H1 (cell line): ENCODE measurements around the gene LARGE2. TPM values are rescaled to one million over a fixed set of nuclear protein-coding genes. Genes with fewer than 3 reads are reported as not detected.
A peak's percentile ranks its signal among the peaks of the same experiment; 100 is the strongest.

ENCODE experiments used
- CTCF ChIA-PET: fragments of 300-600 bp; sonication (Branson Sonifier 250); formaldehyde crosslinking; loops from one replicate; lab custom pipeline; 2021; ENCODE audit not compliant: partially characterized antibody; lab: Charles Lee
- POLR2A ChIA-PET: fragments of 300-600 bp; sonication (Branson Sonifier 250); formaldehyde crosslinking; loops from one replicate; lab custom pipeline; 2021; ENCODE audit warnings: inconsistent platforms; ENCODE audit not compliant: partially characterized antibody; lab: Charles Lee
- DNase-seq, 2 experiments: peaks; one replicate each; pipeline versions ENCODE4 v3.0.0 to v3.0.0-alpha.2; 2010 to 2022; ENCODE audit warnings: low spot score in 2 of 2, low read depth in 1 of 2, mixed read lengths in 1 of 2
- FAIRE-seq: peaks from 2 replicates; lab custom pipeline; 2011; peaks lifted over from hg19 to GRCh38; lab: Jason Lieb, UNC
- H2AFZ ChIP-seq: 2 replicates; pipeline ENCODE4 v1.8.1; 2012; ENCODE audit warnings: low read length, inconsistent platforms
- H2AK5ac ChIP-seq: 2 replicates; pipeline ENCODE4 v1.6.1; 2013; ENCODE audit warnings: low read depth, low read length
- H2BK120ac ChIP-seq: replicated peaks from 2 replicates; pipeline ENCODE3; 2013; ENCODE audit warnings: low read depth, low read length, inconsistent platforms
- H2BK12ac ChIP-seq: 2 replicates; pipeline ENCODE4 v1.6.1; 2013; ENCODE audit warnings: low read depth, low read length
- H2BK15ac ChIP-seq: 2 replicates; pipeline ENCODE4 v1.6.1; 2013; ENCODE audit warnings: low read length
- H2BK20ac ChIP-seq: 2 replicates; pipeline ENCODE4 v1.6.1; 2013; ENCODE audit warnings: low read length
- H2BK5ac ChIP-seq: 2 replicates; pipeline ENCODE4 v1.6.1; 2013; ENCODE audit warnings: low read depth, low read length
- H3K14ac ChIP-seq: 2 replicates; pipeline ENCODE4 v1.6.1; 2013; ENCODE audit warnings: inconsistent platforms; ENCODE audit not compliant: insufficient read length
- H3K18ac ChIP-seq: 2 replicates; pipeline ENCODE4 v1.6.1; 2013; ENCODE audit warnings: low read length; ENCODE audit errors: extremely low read depth
- H3K23ac ChIP-seq: 2 replicates; pipeline ENCODE4 v1.6.1; 2013; ENCODE audit warnings: inconsistent platforms; ENCODE audit not compliant: insufficient read length
- H3K23me2 ChIP-seq: 2 replicates; pipeline ENCODE4 v1.6.1; 2013; ENCODE audit warnings: low read depth, low read length
- H3K27ac ChIP-seq: 2 replicates; pipeline ENCODE4 v1.6.1; 2011; ENCODE audit warnings: low read depth, low read length, inconsistent platforms
- H3K27me3 ChIP-seq, 4 experiments: replicated peaks in 1 of 4; 1 replicate in 1 of 4; 2 replicates in 3 of 4; pipeline versions ENCODE4 v1.6.1 to v1.8.1; 2011 to 2013; ENCODE audit warnings: low read length in 3 of 4, mild to moderate bottlenecking in 3 of 4, inconsistent platforms in 2 of 4, mixed read lengths in 2 of 4, moderate library complexity in 1 of 4; ENCODE audit not compliant: control insufficient read depth in 3 of 4, insufficient read depth in 3 of 4; ENCODE audit errors: extremely low read depth in 1 of 4
- H3K36me3 ChIP-seq, 4 experiments: 2 replicates each; pipeline versions ENCODE4 v1.6.1 to v1.8.1; 2011 to 2013; ENCODE audit warnings: mild to moderate bottlenecking in 4 of 4, low read length in 3 of 4, moderate library complexity in 2 of 4, control low read depth in 1 of 4, inconsistent platforms in 1 of 4; ENCODE audit not compliant: insufficient read depth in 4 of 4, control insufficient read depth in 2 of 4
- H3K4ac ChIP-seq: replicated peaks from 2 replicates; pipeline ENCODE3; 2013; ENCODE audit warnings: low read length, low read depth, mixed read lengths, inconsistent platforms; ENCODE audit not compliant: insufficient read length
- H3K4me1 ChIP-seq, 4 experiments: replicated peaks in 1 of 4; 1 replicate in 1 of 4; 2 replicates in 3 of 4; pipeline versions ENCODE4 v1.6.1 to v1.8.1; 2011 to 2013; ENCODE audit warnings: low read length in 3 of 4, inconsistent platforms in 2 of 4, mixed read lengths in 1 of 4; ENCODE audit not compliant: insufficient read depth in 4 of 4, control insufficient read depth in 3 of 4
- H3K4me2 ChIP-seq, 2 experiments: 2 replicates each; pipeline versions ENCODE4 v1.6.1 to v1.8.1; 2011 to 2013; ENCODE audit warnings: low read depth in 2 of 2, low read length in 2 of 2, control low read depth in 1 of 2, inconsistent platforms in 1 of 2, mild to moderate bottlenecking in 1 of 2; ENCODE audit not compliant: insufficient read depth in 1 of 2
- H3K4me3 ChIP-seq, 4 experiments: fragments of 200-600, 300-600 bp in 1 of 4; sonication (generic), shearing (Covaris generic), sonication (Bioruptor Twin) in 1 of 4; 2 replicates each; pipeline versions ENCODE4 v1.5.1 to v1.8.1; 2011 to 2016; ENCODE audit warnings: low read length in 4 of 4, low read depth in 3 of 4, control low read depth in 2 of 4, inconsistent platforms in 2 of 4, mild to moderate bottlenecking in 2 of 4, mixed read lengths in 1 of 4, moderate library complexity in 1 of 4; ENCODE audit not compliant: insufficient read depth in 2 of 4; ENCODE audit errors: extremely low read depth in 1 of 4
- H3K56ac ChIP-seq: replicated peaks from 2 replicates; pipeline ENCODE3; 2013; ENCODE audit warnings: low read depth, mild to moderate bottlenecking, mixed read lengths, low read length, inconsistent platforms; ENCODE audit not compliant: insufficient read length
- H3K79me1 ChIP-seq: 2 replicates; pipeline ENCODE4 v1.6.1; 2013; ENCODE audit warnings: low read depth, low read length, control low read depth
- H3K79me2 ChIP-seq, 2 experiments: 2 replicates each; pipeline versions ENCODE4 v1.6.1 to v1.8.1; 2012 to 2013; ENCODE audit warnings: low read length in 2 of 2, mild to moderate bottlenecking in 2 of 2, inconsistent platforms in 1 of 2; ENCODE audit not compliant: insufficient read depth in 2 of 2, control insufficient read depth in 1 of 2
- H3K9ac ChIP-seq, 4 experiments: replicated peaks in 1 of 4; 1 replicate in 1 of 4; 2 replicates in 3 of 4; pipeline versions ENCODE4 v1.6.1 to v1.8.1; 2011 to 2013; ENCODE audit warnings: low read depth in 3 of 4, low read length in 3 of 4, control low read depth in 2 of 4, mild to moderate bottlenecking in 2 of 4, moderate library complexity in 2 of 4, inconsistent platforms in 1 of 4; ENCODE audit errors: extremely low read depth in 1 of 4
- H3K9me3 ChIP-seq, 2 experiments: 2 replicates each; pipeline versions ENCODE4 v1.6.1 to v1.8.1; 2012 to 2013; ENCODE audit warnings: mild to moderate bottlenecking in 2 of 2, moderate library complexity in 2 of 2, control low read depth in 1 of 2, inconsistent platforms in 1 of 2, low read depth in 1 of 2, low read length in 1 of 2, mixed read lengths in 1 of 2; ENCODE audit not compliant: insufficient read depth in 2 of 2
- H4K20me1 ChIP-seq, 2 experiments: replicated peaks in 1 of 2; 2 replicates each; pipeline versions ENCODE3 to v1.8.1; 2011 to 2013; ENCODE audit warnings: inconsistent platforms in 2 of 2, low read length in 2 of 2, mild to moderate bottlenecking in 1 of 2; ENCODE audit not compliant: insufficient read depth in 2 of 2, control insufficient read depth in 1 of 2
- H4K5ac ChIP-seq: 2 replicates; pipeline ENCODE4 v1.6.1; 2013; ENCODE audit warnings: low read length, low read depth, mixed read lengths, inconsistent platforms; ENCODE audit not compliant: insufficient read length
- H4K8ac ChIP-seq: 2 replicates; pipeline ENCODE4 v1.8.0; 2013; ENCODE audit warnings: mild to moderate bottlenecking, moderate library complexity, low read length, inconsistent platforms; ENCODE audit not compliant: insufficient read depth; ENCODE audit errors: extremely low read depth
- H4K91ac ChIP-seq: replicated peaks from 2 replicates; pipeline ENCODE3; 2013; ENCODE audit warnings: low read length, mixed read lengths, inconsistent platforms; ENCODE audit not compliant: insufficient read length
- ATF2 ChIP-seq: IDR thresholded peaks from 2 replicates; pipeline ENCODE4 v1.6.1; 2012; ENCODE audit warnings: low read length, inconsistent platforms
- CREB1 ChIP-seq: IDR thresholded peaks from 2 replicates; pipeline ENCODE4 v1.6.1; 2012; ENCODE audit warnings: inconsistent platforms
- JUND ChIP-seq: IDR thresholded peaks from 2 replicates; pipeline ENCODE4 v1.6.1; 2011; ENCODE audit warnings: mild to moderate bottlenecking, improper control_type of control experiment, low read length
- RBBP5 ChIP-seq: IDR thresholded peaks from 2 replicates; pipeline ENCODE4 v1.7.1; 2012; ENCODE audit warnings: low read depth, mild to moderate bottlenecking, inconsistent platforms, low read length, moderate library complexity, borderline replicate concordance
- RFX5 ChIP-seq: IDR thresholded peaks from 2 replicates; pipeline ENCODE4 v1.6.1; 2011; ENCODE audit warnings: low read depth, low read length, improper control_type of control experiment, borderline replicate concordance
- SP2 ChIP-seq: IDR thresholded peaks from 2 replicates; pipeline ENCODE4 v1.6.1; 2012; ENCODE audit warnings: mild to moderate bottlenecking, low read length, inconsistent platforms
- TEAD4 ChIP-seq: IDR thresholded peaks from 2 replicates; pipeline ENCODE4 v1.6.1; 2012; ENCODE audit warnings: low read depth, low read length, inconsistent platforms, mixed read lengths
- YY1 ChIP-seq: IDR thresholded peaks from 2 replicates; pipeline ENCODE4 v1.6.1; 2011; ENCODE audit warnings: low read depth, mild to moderate bottlenecking, low read length
- WGBS, 2 experiments: shearing (Covaris generic) in 1 of 2; methylation state at CpG; one replicate each; pipeline versions ENCODE4 v1.1.6 to v1.1.7; 2013 to 2015; ENCODE audit warnings: low lambda C conversion rate in 2 of 2, mixed read lengths in 2 of 2, inconsistent platforms in 1 of 2, low coverage in 1 of 2, missing lambda C conversion rate in 1 of 2; ENCODE audit not compliant: insufficient replicate concordance in 2 of 2, insufficient coverage in 1 of 2, insufficient read length in 1 of 2; ENCODE audit errors: extremely low coverage in 1 of 2, missing lambda C conversion rate in 1 of 2; 5-methylcytosine and 5-hydroxymethylcytosine counted together
- polyA plus RNA-seq, 7 experiments: library from polyadenylated mRNA; depleted of rRNA in 3 of 7; stranded (reverse) in 5 of 7; unstranded in 2 of 7; fragments of >200 nt in 5 of 7; fragments of 200-250 nt in 2 of 7; gene quantifications; 1 replicate in 5 of 7; 2 replicates in 1 of 7; 4 replicates in 1 of 7; pipeline versions ENCODE4 v1.2.1 to v1.2.3, GENCODE V29; 2011 to 2013; ENCODE audit warnings: missing spikeins in 2 of 7, mixed read lengths in 2 of 7
- total RNA-seq: library from RNA; stranded (reverse); fragmentation: NEBNext Ultra II Directional; extraction: Animal tissue kit (Norgen Biotek cat#: 25700); gene quantifications from 2 replicates; pipeline ENCODE4 v1.2.1, GENCODE V29; 2021
- TF ChIP-seq, protein P1 (sequence below): IDR thresholded peaks from 2 replicates; pipeline ENCODE4 v1.6.1; 2011; ENCODE audit warnings: low read depth, mild to moderate bottlenecking, low read length; ENCODE audit not compliant: insufficient read depth

The LARGE2 gene
- total and polyA plus RNA-seq, 2 of the 8 experiments (the other 6 are each of a cell fraction or from before 2014, with no cell fraction given): 111 to 137 TPM

- Histone ChIP-seq H2BK5ac (no peak overlapping the region), H4K5ac (no peak overlapping the region), H3K9ac (peak overlapping the region; percentile 31 to 57 (median 47)), H3K9me3 (no peaks in the 10 kb centered on the region), H2AFZ (no peak overlapping the region), H4K20me1 (peaks cover 10 to 22% of the 10 kb centered on the region in 2 experiments), H2BK20ac (no peak overlapping the region), H2BK15ac (no peak overlapping the region), H3K14ac (no peak overlapping the region), H2AK5ac (no peak overlapping the region), H2BK120ac (no peak overlapping the region), H3K56ac (no peak overlapping the region), H3K27ac (peak overlapping the region; percentile 81; the same call in 1 of the 2 replicates), H3K79me1 (peaks cover 2% of the 10 kb centered on the region), H3K79me2 (no peaks in the 10 kb centered on the region), H3K4me2 (peak overlapping the region; percentile 74 to 84), H3K27me3 (peaks cover 0 to 5% (median 2%) of the 10 kb centered on the region in 4 experiments; a peak in 1 of 7 replicates), H3K4ac (no peak overlapping the region), H3K36me3 (peaks cover 6 to 16% (median 13%) of the 10 kb centered on the region in 4 experiments; a peak in 6 of 8 replicates), H3K18ac (no peak overlapping the region; the same call in 1 of the 2 replicates), H4K91ac (no peak overlapping the region), H3K23ac (no peak overlapping the region), H3K4me1 (peaks cover 0 to 28% (median 19%) of the 10 kb centered on the region in 4 experiments; a peak in 5 of 7 replicates), H2BK12ac (no peak overlapping the region), H3K23me2 (peaks cover 8% of the 10 kb centered on the region), H3K4me3 (peak overlapping the region; percentile 50 to 66 (median 59); a peak in 7 of 8 replicates), H4K8ac (no peak overlapping the region; the same call in 1 of the 2 replicates)
- POLR2A ChIA-PET: interaction anchor here (0.8 to 3.8 kb wide), 7 partner anchors 10 to 29 kb away, joined by 3 to 21 read pairs (median 5); partner anchors contain the start of genes LARGE2 and PEX16
- CTCF ChIA-PET: interaction anchor here (0.5 to 7.7 kb wide), 13 partner anchors 11 to 657 kb away, joined by 3 to 69 read pairs (median 4); partner anchors contain the start of gene PEX16
- DNase-seq (peak; percentile 72 to 90), FAIRE-seq (no peak)
- 2% methylated on average over 14 of the region's 62 CpGs; no CpG with 5 or more reads in 1 of the 2 experiments for WGBS, 2 experiments
- TF ChIP-seq SP2 (no peak), YY1 (no peak), ATF2 (no peak; the same call in 1 of the 2 replicates), RFX5 (no peak), RBBP5 (0 out of 2 replicates have a peak, but pooled peaks have one; percentile 9), TEAD4 (no peak), JUND (peak; percentile 95), CREB1 (peak; percentile 83)
- TF ChIP-seq, protein P1, sequence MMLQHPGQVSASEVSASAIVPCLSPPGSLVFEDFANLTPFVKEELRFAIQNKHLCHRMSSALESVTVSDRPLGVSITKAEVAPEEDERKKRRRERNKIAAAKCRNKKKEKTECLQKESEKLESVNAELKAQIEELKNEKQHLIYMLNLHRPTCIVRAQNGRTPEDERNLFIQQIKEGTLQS: peak; percentile 73
These were observed 22.8 kb upstream of the LARGE2 start for GRCh38 chr11:45899448-45900174.
